GM19468 (cell line): ENCODE data around the gene NFIB.

ENCODE experiments used
- ATAC-seq: cut with Tn5 transposase; IDR thresholded peaks from one replicate; pipeline ENCODE4 v1.9.1; 2021; ENCODE audit warnings: mild to moderate bottlenecking, moderate library complexity, moderate number of reproducible peaks; ENCODE audit not compliant: unreplicated experiment; ENCODE audit errors: extremely low read depth

Gene NFIB

DNA sequence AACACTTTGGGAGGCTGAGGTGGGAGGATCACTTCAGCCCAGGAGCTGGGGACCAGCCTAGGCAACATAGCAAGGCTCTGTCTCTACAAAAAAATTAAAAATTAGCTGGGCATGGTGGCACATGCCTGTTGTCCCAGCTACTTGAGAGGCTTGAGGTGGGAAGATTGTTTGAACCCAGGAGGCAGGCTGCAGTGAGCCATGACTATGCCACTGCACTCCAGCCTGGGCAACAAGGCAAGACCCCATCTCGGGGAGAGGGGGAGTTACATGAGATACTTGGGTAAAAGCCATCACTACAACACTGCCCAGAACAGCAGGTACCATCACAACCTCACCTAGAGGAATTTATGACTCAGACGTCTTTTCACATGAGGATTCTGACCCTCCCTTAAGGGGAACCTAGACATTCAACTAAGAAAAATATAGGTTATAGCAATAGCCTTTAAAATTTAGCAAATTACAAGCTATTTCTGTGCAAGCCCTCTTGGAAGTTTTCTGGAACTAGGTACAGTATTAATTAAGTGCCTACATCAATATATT, 143.5 kb downstream of the NFIB start:
- ATAC-seq = no peak

DNA sequence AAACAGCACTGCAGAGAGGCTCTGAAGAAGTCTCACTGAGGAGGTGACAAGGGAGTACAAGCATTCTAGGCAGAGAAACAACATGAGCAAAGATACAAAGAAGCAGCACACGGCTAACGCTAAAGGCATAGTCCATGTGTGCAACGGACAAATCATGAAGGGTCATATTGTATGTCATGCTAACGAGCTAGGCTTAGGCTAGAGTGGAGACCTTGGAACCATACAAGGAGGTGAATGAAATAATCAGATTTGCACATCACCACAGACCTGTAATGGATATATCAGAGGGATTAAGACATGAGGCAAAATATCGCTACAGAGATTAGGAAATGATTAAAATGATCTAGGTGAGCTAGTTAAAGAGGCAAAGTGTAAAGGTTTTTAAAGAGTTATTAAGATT, 145.6 kb downstream of the NFIB start:
- ATAC-seq = no peak

DNA sequence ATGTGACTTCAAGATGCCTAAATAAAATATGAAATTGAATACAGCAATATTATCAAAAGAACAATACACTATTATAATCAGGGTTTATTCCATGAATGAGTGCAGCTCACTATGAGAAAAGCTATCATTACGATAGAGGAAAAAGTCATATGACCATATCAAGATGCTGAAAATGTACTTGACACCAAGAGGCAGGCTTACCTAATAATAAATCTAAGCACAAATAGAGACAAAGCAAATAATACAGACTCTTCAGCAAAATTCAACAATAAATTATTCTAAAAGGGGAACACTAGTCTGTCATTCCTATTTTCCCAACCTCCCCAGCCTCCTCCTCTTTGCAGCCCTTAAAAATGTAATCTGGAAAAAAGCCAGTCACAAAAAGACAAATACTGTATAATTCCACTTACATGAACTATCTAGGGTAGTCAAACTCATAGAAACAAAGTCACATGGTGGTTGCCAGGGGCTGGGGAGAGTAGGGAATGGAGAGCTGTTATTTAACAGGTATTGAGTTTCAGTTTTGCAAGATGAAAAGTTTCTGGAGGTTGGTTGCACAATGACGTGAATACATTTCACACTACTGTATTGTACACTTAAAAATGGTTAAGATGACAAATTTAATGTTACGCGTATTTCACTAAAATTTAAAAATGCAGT, 148.4 kb downstream of the NFIB start:
- ATAC-seq = no peak

DNA sequence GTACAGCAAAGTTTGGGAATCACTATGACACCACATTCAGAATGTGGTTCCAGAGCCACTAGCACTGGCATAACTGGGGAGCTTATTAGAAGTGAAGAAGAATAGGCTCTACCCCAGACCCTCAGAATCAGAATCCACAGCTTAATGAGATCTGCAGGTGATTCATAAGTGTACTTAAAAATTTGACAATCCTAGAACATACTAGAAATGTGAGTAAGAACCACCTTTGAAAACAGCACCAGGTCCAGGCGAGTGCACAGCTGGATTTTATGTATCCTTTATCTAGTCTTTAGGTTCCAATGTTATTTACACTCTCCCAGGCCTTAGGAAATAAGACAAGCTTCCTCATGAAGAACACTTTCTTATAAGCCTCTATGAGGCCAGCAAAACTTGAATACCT, 149.0 kb downstream of the NFIB start:
- no peak for ATAC-seq

DNA sequence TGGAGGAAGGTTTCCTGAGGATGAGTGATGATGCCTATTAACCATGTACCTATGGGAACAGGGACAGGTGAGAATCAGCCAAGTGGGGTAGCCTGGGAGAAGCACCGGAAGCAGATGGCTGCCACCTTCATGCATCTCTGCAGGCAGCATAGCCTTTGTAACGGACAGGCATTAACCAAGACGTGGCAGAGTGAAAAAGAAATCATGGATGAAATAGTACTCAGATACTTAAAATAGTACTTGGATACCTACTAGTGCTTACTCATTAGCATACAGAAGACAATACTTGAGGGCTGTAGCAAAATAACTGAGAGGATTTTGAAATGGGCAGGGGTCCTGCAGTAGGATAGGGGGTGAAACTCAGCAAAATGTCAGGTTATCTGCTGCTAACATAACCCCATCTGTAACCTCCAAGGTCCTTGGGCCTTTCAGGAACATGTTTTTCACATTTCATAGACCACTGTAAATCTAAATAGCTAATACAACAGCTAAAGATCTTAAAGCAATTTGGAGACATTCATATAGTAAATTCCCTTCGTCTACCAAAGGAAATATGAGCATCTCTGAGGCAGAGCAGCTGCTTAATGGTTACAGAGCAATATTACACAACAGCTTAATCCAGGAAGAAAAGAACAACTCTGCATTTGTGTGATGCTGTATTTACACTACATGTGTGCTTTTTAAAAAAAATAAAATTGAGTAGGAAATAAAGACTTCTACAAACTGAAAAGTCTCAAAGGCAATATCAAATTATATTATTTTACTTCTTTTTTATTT, 154.3 kb downstream of the NFIB start:
- ATAC-seq = no peak

DNA sequence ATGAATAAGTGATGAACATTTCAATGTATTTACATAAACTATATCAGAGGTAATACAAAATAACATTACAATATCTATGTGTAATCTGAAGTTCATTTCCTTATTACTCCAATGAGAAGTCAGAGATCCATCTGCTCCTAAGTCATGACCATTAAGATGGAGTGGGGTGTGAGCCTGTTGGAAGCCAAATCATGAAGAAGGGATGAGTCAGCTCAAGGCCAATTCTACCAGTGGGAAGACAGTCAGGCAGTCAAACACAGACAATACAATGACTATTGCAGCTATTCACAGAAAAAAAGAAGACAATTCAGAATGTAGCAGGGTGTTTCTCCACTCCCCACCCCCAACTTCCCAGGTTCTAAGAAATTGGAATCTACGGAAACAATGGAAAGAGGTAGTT, 155.0 kb downstream of the NFIB start:
- no peak for ATAC-seq

DNA sequence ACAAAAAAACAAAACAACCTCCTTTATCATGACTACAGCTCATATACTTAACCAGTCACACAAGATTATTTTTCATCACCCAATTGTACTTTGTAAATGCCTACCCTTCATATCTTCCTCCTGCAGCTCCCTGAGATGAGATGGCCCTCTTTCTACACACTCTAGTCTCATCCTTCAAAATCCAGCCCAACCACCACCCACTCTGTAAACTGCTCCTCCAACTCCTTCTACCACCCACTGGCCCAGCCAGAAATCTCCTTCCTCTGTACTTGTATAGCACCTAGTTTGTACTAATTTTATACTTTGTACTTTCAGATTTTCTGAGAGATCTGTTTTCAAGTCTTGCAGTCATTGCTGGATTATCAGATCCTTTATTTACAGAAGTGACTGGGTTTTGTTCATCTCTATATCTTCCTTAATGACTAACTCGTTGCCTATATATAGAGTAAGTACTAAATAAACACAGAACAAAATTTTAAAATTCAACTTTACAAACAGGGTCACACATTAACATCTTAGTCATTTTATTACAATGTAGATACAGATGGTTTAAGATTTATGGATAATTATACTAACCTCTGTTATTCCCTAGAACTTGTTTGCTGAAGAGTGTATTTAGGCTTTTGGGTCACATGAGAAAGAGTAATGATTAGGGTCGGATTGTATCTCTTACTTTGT, 155.7 kb downstream of the NFIB start:
- ATAC-seq = no peak

DNA sequence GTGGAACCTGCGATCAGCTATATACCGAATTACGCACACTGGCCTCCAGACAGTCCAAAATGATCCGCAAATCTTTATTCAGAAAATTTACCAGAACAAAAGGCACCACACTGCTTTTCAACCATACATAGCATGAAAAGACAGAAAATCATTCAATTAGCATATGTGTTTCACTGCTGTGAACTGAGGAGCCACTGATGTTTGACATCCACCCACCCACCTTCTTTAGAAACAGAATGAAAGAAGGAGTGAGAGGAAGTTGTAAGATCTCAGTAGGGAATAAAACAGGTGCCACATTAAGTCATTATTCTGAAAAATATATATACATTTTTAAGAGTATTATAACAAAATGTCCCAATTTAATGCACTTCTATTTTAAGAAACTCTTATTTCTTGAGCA, 156.8 kb downstream of the NFIB start:
- no peak for ATAC-seq

DNA sequence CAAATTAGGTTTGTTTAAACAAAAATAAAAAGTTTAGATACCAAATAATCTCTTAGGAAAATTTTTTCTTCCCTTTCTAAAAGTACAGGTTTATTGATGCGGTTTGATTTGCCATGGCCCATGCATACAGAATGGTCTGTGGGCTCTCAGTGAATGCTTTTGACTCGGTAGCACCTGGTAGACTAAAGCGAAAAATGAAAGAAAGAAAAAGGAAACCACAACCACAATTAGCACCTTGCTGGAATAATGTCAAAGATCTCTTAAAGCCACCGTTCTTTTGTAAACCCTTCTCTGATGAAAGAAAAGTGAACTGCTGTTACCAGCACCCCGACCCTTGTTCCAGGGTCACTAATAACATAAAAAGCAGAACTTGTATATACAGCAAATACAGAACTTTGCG, 157.9 kb downstream of the NFIB start:
- ATAC-seq = peak; percentile 91

DNA sequence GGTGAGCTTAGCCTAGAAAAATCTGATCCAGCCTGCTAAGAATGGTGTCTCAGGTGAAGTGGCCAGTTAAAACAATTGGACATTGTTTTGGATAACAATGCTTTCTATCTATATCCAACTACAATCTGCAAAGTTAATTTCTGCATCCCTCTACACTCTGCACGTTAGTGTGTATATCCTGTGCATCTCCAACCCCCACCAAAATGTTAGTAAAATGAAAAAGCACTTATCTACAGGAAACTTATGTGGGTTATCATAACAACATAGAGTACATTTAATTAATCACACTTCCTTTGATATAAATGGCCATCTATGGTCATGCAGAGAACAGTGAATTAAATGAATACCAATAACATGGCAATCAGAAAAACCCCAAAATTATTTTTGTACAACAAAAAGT, 158.7 kb downstream of the NFIB start:
- ATAC-seq = no peak

DNA sequence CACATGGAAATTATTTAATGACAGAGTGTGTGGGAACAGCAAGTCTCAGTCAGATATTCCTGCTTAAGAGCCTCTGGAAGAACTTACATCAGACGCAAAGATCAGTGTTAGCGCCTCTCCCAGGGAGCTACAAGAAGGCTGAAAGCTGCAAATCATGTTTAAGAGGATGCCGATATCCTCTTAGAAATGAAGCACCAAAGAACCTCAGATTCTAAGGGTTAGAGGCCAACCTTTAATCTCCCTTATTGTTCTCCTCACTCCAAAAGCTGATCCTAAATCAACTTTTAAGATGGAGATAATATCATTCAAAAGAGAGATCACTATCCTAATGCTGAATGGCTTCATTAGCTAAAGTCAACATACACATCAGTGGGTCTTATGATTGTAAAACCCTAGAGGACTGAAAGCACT, 160.6 kb downstream of the NFIB start:
- ATAC-seq = no peak

DNA sequence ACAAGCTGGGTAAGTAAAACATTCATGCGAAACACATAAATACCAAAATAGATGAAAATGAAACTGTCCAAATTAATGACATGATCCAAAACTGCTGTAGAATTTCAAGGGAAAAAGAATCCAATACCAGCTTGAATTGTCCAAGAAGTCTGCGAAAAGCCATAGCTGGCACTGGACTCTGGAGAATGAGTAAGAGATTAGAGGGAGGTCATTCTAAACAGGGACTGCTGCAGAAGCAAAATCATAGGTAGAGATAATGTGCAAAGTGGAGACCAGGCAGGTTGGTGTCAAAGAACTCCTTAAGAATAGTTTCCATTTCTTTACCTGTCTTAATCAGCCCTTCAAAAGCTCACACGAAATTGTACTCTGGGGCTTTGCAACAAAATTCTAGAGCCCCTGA, 162.5 kb downstream of the NFIB start:
- ATAC-seq = no peak

DNA sequence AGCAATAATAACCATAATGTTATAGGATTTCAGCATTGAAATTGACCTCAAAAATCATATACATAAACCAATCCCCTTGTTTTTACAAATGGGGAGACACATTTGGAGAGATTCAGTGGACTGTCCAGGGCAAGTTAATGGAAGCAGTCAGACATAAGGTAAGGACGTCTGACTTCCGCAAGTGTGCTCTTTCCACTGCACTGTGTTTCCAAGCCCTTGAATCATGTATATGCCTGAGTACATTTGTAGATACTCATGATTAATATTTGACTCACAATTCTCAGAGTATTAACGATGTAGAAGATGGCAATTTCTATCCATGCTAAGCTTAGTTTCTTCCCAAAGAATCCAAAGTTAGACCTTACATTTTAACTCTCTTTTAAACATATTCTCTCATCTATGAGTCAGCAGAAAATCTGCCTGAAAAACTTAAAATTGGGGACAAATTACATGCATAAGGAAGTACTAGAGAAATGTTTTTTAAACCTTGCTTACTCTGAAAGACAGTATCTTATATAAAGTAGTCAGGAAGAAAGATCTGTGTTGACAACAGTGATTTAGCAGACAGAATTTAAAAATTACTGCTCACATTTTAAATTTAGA, 165.3 kb downstream of the NFIB start:
- no peak for ATAC-seq

DNA sequence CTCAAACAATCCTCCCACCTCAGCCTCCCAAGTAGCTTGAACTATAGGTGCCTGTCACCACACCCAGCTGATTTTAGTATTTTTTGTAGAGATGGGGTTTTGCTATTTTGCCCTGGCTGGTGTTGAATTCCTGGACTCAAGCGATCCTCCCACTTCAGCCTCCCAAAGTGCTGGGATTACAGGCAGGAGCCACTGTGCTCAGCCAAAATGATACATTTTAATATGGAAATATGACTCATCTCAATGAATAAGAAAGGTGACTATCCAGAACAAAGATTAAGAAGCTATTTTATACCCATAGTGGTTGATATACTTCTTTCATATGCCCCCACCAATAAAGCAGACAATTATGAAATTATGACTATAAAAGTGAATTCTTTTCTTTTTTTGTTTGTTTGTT, 166.2 kb downstream of the NFIB start:
- ATAC-seq = no peak

DNA sequence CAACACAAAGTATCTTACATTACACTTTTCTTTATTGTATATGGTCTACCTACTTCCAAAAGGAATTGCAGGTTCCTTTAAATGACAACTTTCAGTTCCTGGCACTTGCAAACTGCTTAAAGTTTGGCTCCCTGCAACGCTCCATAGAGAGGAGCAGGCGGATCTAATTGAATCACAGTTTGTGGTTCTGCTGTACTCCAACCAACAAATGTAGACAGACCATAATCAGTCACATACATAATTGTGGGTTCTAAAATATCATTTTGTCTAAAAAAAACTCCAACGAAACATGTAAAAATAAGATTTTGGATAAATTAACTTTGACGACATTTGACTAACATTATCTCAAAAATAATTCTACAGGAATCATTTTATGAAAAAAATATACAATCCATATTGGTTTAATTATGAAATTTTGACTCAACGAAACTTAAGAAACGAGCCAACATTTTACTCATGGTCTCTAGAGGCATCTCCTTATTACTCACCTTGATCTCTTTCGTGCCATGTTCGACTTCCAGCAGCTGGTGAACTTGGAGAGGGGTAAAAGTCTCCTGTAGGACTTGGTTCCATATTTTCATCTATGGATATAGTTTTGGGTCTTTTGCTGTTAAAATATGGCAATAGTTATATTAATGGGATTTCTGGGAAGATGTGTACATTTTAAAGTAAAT, 167.6 kb downstream of the NFIB start:
- no peak for ATAC-seq

DNA sequence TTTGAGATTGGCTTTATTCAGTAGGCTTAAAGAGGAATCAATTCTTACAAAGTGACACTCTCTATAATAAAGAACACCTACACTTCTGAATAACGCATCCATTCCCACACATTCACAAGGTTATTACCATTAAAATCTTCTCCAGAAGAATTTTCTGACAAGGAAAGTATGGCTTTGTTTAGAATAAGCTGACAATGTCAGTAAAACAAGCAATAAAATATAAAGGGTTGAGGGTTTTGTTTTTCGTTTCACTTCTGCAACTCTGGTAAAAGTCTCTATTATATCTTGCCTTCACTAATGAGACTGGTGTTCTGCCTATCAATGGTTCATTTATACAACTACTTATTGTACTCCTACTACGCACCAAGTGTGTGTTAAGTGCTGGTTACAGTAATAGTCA, 169.7 kb downstream of the NFIB start:
- ATAC-seq = no peak

DNA sequence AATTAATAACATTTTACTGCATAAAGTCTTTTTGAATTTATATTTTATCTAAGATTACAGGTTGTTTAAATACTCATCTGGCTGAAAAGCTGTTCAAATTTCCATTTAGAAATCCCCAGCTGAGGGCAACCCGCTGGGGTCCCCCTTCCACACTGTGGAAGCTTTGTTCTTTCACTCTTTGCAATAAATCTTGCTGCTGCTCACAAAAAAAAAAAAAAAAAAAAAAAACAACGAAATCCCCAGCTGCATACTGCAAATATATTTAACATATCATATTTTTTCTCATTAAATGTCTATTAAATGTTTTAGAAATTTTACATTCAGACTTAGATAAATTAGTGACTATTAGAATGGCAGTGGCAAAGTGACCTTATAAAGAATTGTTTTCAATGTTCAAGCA, 172.2 kb downstream of the NFIB start:
- no peak for ATAC-seq

DNA sequence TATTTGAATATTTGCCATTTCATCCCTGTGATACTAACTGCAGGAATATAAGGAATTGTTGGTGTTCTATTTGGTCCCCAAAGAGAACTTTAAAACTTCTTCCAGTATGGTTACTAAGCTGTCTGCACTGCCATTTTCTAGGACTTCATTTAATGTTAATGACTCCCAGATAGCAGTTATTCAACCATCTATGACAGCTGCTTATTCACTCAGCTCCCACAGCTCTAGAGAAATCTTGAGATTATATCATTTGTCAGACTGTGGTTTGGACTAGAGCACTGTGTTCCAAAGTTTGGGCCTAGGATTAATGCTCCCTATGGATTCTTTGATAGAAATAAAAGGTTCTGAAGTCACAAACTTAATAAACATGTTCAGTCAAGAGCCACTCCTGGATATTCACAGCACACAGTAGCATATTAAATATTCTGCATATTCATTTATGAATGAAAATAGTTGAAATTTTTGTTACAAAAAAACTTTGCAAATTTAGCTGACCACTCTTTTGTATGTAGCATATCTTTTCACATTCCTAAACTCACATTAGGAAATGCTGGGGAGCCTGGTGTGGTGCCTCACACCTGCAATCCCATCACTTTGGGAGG, 173.7 kb downstream of the NFIB start:
- ATAC-seq = no peak

DNA sequence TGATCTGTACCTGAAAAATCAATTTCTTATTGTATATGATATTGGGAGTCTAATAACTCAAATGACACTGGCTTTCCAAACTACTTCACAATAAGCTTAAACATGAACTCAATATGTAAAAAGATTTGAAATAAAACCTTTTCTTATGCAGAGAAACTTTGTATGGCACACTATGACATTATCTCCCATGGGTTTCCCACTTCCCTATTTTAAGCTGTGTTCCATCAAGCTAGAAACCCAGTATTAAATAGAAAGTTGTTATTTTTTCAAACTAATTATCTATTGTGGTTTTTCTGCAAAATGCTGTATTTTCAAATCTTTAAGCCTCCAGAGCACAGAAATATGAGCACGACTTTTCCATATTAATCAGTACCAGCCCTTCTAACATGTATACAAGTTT, 174.7 kb downstream of the NFIB start:
- ATAC-seq = no peak
